HAP-1 (cell line): Measurements from ENCODE around the gene C1orf232.

Experiments used
- DNase-seq, 2 experiments: peaks; one replicate each; pipeline ENCODE4 v3.0.0-alpha.2; 2016 to 2020; ENCODE audit warnings: low spot score in 2 of 2
- H3K27me3 ChIP-seq: fragments of 250-450 bp; sonication (Bioruptor Pico); 2 replicates; pipeline ENCODE4 v1.5.1; 2020; ENCODE audit warnings: low read depth, mild to moderate bottlenecking, moderate library complexity
- H3K36me3 ChIP-seq: fragments of 250-450 bp; sonication (Bioruptor Pico); replicated peaks from 2 replicates; pipeline ENCODE4 v1.5.1; 2020; ENCODE audit warnings: mild to moderate bottlenecking
- H3K4me1 ChIP-seq: fragments of 250-450 bp; sonication (Bioruptor Pico); 2 replicates; pipeline ENCODE4 v1.5.1; 2020; ENCODE audit warnings: mild to moderate bottlenecking
- H3K4me3 ChIP-seq: fragments of 250-450 bp; sonication (Bioruptor Pico); 2 replicates; pipeline ENCODE4 v1.5.1; 2020; ENCODE audit warnings: mild to moderate bottlenecking, moderate library complexity
- H3K9me3 ChIP-seq: fragments of 250-450 bp; sonication (Bioruptor Pico); 2 replicates; pipeline ENCODE4 v1.5.1; 2020; ENCODE audit warnings: mild to moderate bottlenecking, moderate library complexity
- in situ Hi-C: fragments of 300-500 bp; cut with MboI; formaldehyde crosslinking; loops from 3 replicates; pipeline ENCODE4 v1.14.3; 2020; ENCODE audit warnings: low sequenced_read_pairs, inconsistent platforms, mixed read lengths

The C1orf232 gene

DNA sequence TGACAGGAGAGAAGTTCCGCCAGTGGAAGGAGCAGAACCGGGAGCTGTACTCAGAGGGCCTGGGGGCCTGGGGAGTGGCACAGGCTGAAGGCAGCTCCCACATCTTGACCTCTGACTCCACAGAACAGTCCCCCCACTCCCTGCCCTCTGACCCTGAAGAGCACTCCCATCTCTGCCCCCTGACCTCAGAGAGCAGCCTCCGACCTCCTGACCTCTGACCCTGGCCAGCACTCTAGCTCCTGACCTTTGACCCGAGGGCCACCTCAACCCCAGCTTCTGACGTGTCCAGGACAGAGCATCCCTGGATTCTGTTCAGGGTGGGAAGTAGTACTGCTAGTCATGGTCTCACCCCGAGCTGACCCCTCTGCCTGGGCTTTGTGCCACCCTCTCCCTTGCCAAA is 20.6 kb upstream of the C1orf232 start:
- in situ Hi-C loops: no loop called here
- no peaks in the 10 kb centered on the region for H3K36me3 ChIP-seq

DNA sequence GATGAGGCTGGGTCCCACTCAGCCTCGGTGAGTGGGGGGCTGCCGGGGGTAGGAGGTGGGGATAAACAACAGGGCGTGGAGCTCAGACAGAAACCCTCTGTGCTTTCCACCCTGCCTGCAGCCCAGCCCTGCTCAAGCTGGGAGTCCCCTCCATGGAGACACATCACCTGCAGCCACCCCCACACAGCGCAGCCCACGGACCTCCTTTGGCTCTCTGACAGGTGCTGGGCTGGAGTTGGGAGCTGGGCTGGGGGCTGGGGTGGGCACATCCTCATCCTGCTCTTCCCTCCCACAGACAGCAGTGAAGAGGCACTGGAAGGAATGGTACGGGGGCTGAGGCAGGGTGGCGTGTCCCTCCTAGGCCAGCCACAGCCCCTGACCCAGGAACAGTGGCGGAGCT is 19.7 kb upstream of the C1orf232 start:
- Histone ChIP-seq H3K4me1 (no peaks in the 10 kb centered on the region), H3K9me3 (no peaks in the 10 kb centered on the region), H3K27me3 (no peaks in the 10 kb centered on the region), H3K36me3 (no peaks in the 10 kb centered on the region), H3K4me3 (no peak overlapping the region)
- no peak for DNase-seq
- in situ Hi-C loops: no loop called here

More for the DNA sequence above, 20.6 kb upstream of the C1orf232 start:
- no peaks in the 10 kb centered on the region for H3K9me3 ChIP-seq
- no peak overlapping the region for H3K4me3 ChIP-seq
- H3K27me3 ChIP-seq: no peaks in the 10 kb centered on the region
- no peak for DNase-seq
- H3K4me1 ChIP-seq: no peaks in the 10 kb centered on the region

- no peak overlapping the region for H3K4me3 ChIP-seq
- no peaks in the 10 kb centered on the region for H3K36me3 ChIP-seq
- no peaks in the 10 kb centered on the region for H3K9me3 ChIP-seq
- in situ Hi-C loops: no loop called here
- H3K27me3 ChIP-seq: no peaks in the 10 kb centered on the region
- no peaks in the 10 kb centered on the region for H3K4me1 ChIP-seq
- DNase-seq: no peak
These were observed 19.1 kb upstream of the C1orf232 start for GRCh38 chr1:26187882-26188281.

- Histone ChIP-seq H3K4me3 (no peak overlapping the region), H3K9me3 (no peaks in the 10 kb centered on the region), H3K36me3 (no peaks in the 10 kb centered on the region), H3K27me3 (no peaks in the 10 kb centered on the region), H3K4me1 (no peaks in the 10 kb centered on the region)
- in situ Hi-C loops: no loop called here
- no peak for DNase-seq
These were observed 16.1 kb upstream of the C1orf232 start for GRCh38 chr1:26184883-26185282.

- Histone ChIP-seq H3K4me3 (no peak overlapping the region), H3K4me1 (no peaks in the 10 kb centered on the region), H3K9me3 (no peaks in the 10 kb centered on the region), H3K36me3 (no peaks in the 10 kb centered on the region), H3K27me3 (no peaks in the 10 kb centered on the region)
- in situ Hi-C loops: no loop called here
- no peak for DNase-seq
These were observed 15.3 kb upstream of the C1orf232 start for GRCh38 chr1:26184086-26184485.

DNA sequence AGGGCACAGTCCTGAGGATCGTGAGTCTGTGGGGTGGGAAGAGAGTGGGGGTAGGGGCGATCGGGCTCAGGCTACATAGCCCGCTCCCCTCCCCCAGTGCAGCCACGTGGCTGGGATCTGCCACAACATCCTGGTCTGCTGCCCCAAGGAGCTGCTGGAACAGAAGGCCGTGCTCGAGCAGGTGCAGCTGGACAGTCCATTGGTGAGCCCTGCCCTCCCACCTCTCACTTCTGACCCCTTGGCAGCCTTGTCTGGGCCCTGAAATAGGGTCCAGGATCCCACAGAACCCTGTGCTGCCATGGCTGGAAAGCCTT is 13.6 kb upstream of the C1orf232 start:
- no peak for DNase-seq
- Histone ChIP-seq H3K36me3 (no peaks in the 10 kb centered on the region), H3K4me3 (no peak overlapping the region), H3K4me1 (no peaks in the 10 kb centered on the region), H3K27me3 (no peaks in the 10 kb centered on the region), H3K9me3 (no peaks in the 10 kb centered on the region)
- in situ Hi-C loops: no loop called here

GRCh38 chr1:26181586-26182382 is 13.0 kb upstream of the C1orf232 start:
- in situ Hi-C loops: no loop called here
- Histone ChIP-seq H3K36me3 (no peaks in the 10 kb centered on the region), H3K27me3 (no peaks in the 10 kb centered on the region), H3K9me3 (no peaks in the 10 kb centered on the region), H3K4me1 (no peaks in the 10 kb centered on the region), H3K4me3 (no peak overlapping the region)
- no peak for DNase-seq

- in situ Hi-C loops: no loop called here
- H3K36me3 ChIP-seq: no peaks in the 10 kb centered on the region
- no peaks in the 10 kb centered on the region for H3K4me1 ChIP-seq
- H3K9me3 ChIP-seq: no peaks in the 10 kb centered on the region
- no peak overlapping the region for H3K4me3 ChIP-seq
- H3K27me3 ChIP-seq: no peaks in the 10 kb centered on the region
- DNase-seq: no peak
These were observed 11.3 kb upstream of the C1orf232 start for GRCh38 chr1:26180010-26180506.

- H3K27me3 ChIP-seq: no peaks in the 10 kb centered on the region
- H3K4me1 ChIP-seq: no peaks in the 10 kb centered on the region
- H3K36me3 ChIP-seq: no peaks in the 10 kb centered on the region
- H3K9me3 ChIP-seq: no peaks in the 10 kb centered on the region
- H3K4me3 ChIP-seq: no peak within 1 kb of the TSS
- in situ Hi-C loops: no loop called here
- DNase-seq: no peak
These were observed 8.5 kb upstream of the C1orf232 start, which contains the start of gene CNKSR1 for GRCh38 chr1:26177182-26177684. Gene CNKSR1, plus strand, starts transcription at chr1:26177491. Its CDS starts 57 bp downstream, at chr1:26177548.

DNA sequence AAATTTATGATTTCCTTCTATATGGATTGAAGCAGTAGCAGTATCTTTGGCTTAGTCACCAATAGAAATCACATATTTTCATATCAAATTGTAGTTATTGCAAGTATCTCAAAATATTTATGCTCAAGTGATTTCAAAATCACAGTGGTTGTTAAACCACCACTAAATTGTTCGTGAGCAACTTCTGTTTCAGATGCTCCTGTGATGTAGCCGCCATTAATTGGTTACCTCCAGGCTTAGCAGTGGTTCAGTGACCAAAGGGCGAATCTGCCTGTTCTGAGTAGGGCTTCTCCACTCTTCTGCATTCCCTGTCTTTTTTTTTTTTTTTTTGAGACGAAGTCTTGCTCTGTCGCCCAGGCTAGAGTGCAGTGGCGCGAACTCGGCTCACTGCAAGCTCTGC is 6.6 kb upstream of the C1orf232 start:
- H3K9me3 ChIP-seq: no peaks in the 10 kb centered on the region
- no peaks in the 10 kb centered on the region for H3K27me3 ChIP-seq
- H3K4me3 ChIP-seq: no peak overlapping the region
- in situ Hi-C loops: no loop called here
- peaks cover 6% of the 10 kb centered on the region; the same call in 1 of the 2 replicates for H3K4me1 ChIP-seq
- DNase-seq: no peak
- peaks cover 10% of the 10 kb centered on the region for H3K36me3 ChIP-seq

DNA sequence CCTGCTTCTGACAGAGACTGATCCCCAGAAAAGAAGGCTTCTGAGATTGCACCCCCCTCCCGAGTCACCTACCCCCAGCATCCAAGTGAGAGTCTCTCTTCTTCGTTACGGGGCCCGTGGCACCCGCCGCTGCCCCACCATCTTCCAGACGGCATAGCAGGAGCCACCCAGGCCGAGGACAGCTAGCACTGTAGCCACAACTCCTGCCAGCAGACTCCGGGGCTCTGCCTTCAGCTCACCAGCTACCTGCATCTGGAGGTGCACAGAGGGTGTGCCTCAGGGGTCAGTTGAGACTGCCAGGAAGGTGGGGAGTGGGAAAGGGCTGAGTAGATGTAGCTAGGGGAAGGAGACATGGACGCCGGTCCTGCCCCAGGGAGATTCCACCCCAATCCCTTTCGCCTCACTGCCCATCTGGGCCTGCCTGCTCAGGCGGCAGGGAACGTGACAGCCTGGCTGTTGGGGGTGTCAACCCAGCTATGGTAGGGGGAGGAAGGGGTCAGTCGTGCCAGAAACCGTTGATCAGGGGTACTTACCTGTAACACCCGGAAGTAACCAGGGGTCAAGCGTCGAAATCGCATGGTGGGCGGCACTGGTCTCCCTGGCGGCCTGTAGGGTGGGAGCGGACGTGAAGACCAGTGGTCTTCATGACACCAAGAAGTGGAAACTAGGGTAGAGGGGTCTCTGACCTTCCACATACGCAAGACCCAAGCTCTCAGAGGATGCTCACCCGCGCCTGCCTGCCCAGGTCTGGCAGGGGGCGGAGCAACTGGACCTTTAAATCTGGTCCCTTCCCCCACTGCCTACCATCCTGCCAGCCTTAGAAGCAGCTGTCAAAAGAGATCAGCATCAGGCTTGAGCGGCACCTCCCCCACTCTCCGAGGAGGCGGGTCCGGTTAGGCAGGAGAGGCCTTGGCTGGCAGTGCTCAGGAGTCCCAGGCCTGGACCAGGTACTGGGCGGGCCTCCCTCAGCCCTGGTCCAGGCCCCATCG is 2.6 kb upstream of the C1orf232 start, which contains the start of gene ZNF593OS:
TSS of gene ZNF593OS (minus strand) at position 749 of the 989 bp plus-strand sequence. CDS start at position 578, 171 bp downstream.
- in situ Hi-C loops: no loop called here
- Histone ChIP-seq H3K9me3 (no peaks in the 10 kb centered on the region), H3K27me3 (no peaks in the 10 kb centered on the region), H3K4me1 (peaks cover 18% of the 10 kb centered on the region), H3K4me3 (peak within 1 kb of the TSS; percentile 98), H3K36me3 (peaks cover 16% of the 10 kb centered on the region)
- peak in 1 of 2 experiments; percentile 28 for DNase-seq

GRCh38 chr1:26170472-26170821 is 1.7 kb upstream of the C1orf232 start:
- peaks cover 16% of the 10 kb centered on the region for H3K36me3 ChIP-seq
- in situ Hi-C loops: no loop called here
- peak overlapping the region; percentile 98 for H3K4me3 ChIP-seq
- H3K4me1 ChIP-seq: peaks cover 18% of the 10 kb centered on the region
- H3K9me3 ChIP-seq: no peaks in the 10 kb centered on the region
- no peak for DNase-seq
- no peaks in the 10 kb centered on the region for H3K27me3 ChIP-seq

- in situ Hi-C loops: no loop called here
- Histone ChIP-seq H3K27me3 (no peaks in the 10 kb centered on the region), H3K4me3 (peak within 1 kb of the TSS; percentile 98), H3K9me3 (no peaks in the 10 kb centered on the region), H3K4me1 (peaks cover 18% of the 10 kb centered on the region), H3K36me3 (peaks cover 16% of the 10 kb centered on the region)
- peak; percentile 86 to 94 for DNase-seq
These were observed 1.1 kb upstream of the C1orf232 start, which contains the start of gene ZNF593 for GRCh38 chr1:26169669-26170471. Gene ZNF593, plus strand, starts transcription at chr1:26169908. Its CDS starts 76 bp downstream, at chr1:26169984.
